Measurements from ENCODE around the gene IREB2. TPM values are rescaled to one million over a fixed set of nuclear protein-coding genes. Genes with fewer than 3 reads are reported as not detected.

IREB2 gene
- total RNA-seq, 4 donors from 2014 or later: 28.4 to 43.5 (median 30.8) TPM

GRCh38 chr15:78446551-78446950, 8.5 kb downstream of the IREB2 start:
- intact Hi-C loops (cut with DNase I; ENCODE audit: low total_unique reads): no loop called here
- 92 to 95% methylated on average over 3 of the region's 3 CpGs for WGBS, 2 donors
- DNase-seq (ENCODE audit: low spot score in 2 of 2): no peak
- no peak overlapping the region for H3K4me3 ChIP-seq (ENCODE audit: low read depth, poor library complexity, severe bottlenecking)
- TF ChIP-seq CTCF (IDR thresholded peaks at IDR 0.05) (no peak), POLR2A (IDR thresholded peaks at IDR 0.05) (no peak)

- intact Hi-C loops (cut with DNase I; ENCODE audit: low total_unique reads): no loop called here
- no peak overlapping the region for H3K4me3 ChIP-seq (ENCODE audit: low read depth, poor library complexity, severe bottlenecking)
- DNase-seq (ENCODE audit: low spot score in 2 of 2): no peak
- no peak for TF ChIP-seq POLR2A (IDR thresholded peaks at IDR 0.05)
- no peak for TF ChIP-seq CTCF (IDR thresholded peaks at IDR 0.05)
- 56 to 58% methylated on average over 4 of the region's 4 CpGs for WGBS, 2 donors
Measured at GRCh38 chr15:78448441-78449219, 10.6 kb downstream of the IREB2 start.

GRCh38 chr15:78449220-78449999, 11.4 kb downstream of the IREB2 start:
- no peak overlapping the region for H3K4me3 ChIP-seq (ENCODE audit: low read depth, poor library complexity, severe bottlenecking)
- TF ChIP-seq CTCF (IDR thresholded peaks at IDR 0.05): no peak
- no peak for TF ChIP-seq POLR2A (IDR thresholded peaks at IDR 0.05)
- DNase-seq (ENCODE audit: low spot score in 2 of 2): no peak
- 46 to 54% methylated on average over 8 of the region's 8 CpGs for WGBS, 2 donors
- intact Hi-C loops (cut with DNase I; ENCODE audit: low total_unique reads): no loop called here

- TF ChIP-seq POLR2A (IDR thresholded peaks at IDR 0.05): no peak
- intact Hi-C loops (cut with DNase I; ENCODE audit: low total_unique reads): no loop called here
- 31 to 37% methylated on average over 5 of the region's 5 CpGs for WGBS, 2 donors
- H3K4me3 ChIP-seq (ENCODE audit: low read depth, poor library complexity, severe bottlenecking): no peak overlapping the region
- no peak for DNase-seq (ENCODE audit: low spot score in 2 of 2)
Measured at GRCh38 chr15:78450285-78450858, 12.4 kb downstream of the IREB2 start.

GRCh38 chr15:78452485-78452884, 14.5 kb downstream of the IREB2 start:
- no peak overlapping the region for H3K4me3 ChIP-seq (ENCODE audit: low read depth, poor library complexity, severe bottlenecking)
- intact Hi-C loops (cut with DNase I; ENCODE audit: low total_unique reads): no loop called here
- TF ChIP-seq CTCF (IDR thresholded peaks at IDR 0.05): no peak
- no peak for TF ChIP-seq POLR2A (IDR thresholded peaks at IDR 0.05)
- DNase-seq (ENCODE audit: low spot score in 2 of 2): no peak
- WGBS, 2 donors: 89 to 92% methylated on average over 3 of the region's 3 CpGs

GRCh38 chr15:78453447-78453846, 15.4 kb downstream of the IREB2 start:
- WGBS, 2 donors: 60 to 74% methylated on average over 2 of the region's 2 CpGs
- H3K4me3 ChIP-seq (ENCODE audit: low read depth, poor library complexity, severe bottlenecking): no peak overlapping the region
- no peak for DNase-seq (ENCODE audit: low spot score in 2 of 2)
- no peak for TF ChIP-seq CTCF (IDR thresholded peaks at IDR 0.05)
- no peak for TF ChIP-seq POLR2A (IDR thresholded peaks at IDR 0.05)
- intact Hi-C loops (cut with DNase I; ENCODE audit: low total_unique reads): no loop called here
